Measurements from ENCODE around the gene MTR. TPM values are rescaled to one million over a fixed set of nuclear protein-coding genes. Genes with fewer than 3 reads are reported as not detected.
A peak's percentile ranks its signal among the peaks of the same experiment; 100 is the strongest.

Gene MTR
- total and polyA plus RNA-seq, 4 donors, result 4.4 to 49.3 (median 21.6) TPM

GRCh38 chr1:236895665-236896387 is 100.7 kb downstream of the MTR start:
- Histone ChIP-seq H3K36me3 (ENCODE audit: control insufficient read depth in 4 of 4, insufficient read depth in 4 of 4, low read length in 4 of 4) (peaks cover 23 to 39% (median 28%) of the 10 kb centered on the region in 4 donors), H3K4me3 (no peak overlapping the region), H3K27ac (ENCODE audit: low read depth in 1 of 2, low read length in 1 of 2) (peak overlapping the region in 1 of 2 donors; percentile 74), H3K9ac (ENCODE audit: insufficient read depth in 1 of 2, low read length in 2 of 2) (no peak overlapping the region), H3K4me1 (ENCODE audit: control insufficient read depth in 5 of 5, insufficient read depth in 5 of 5, low read length in 5 of 5) (no peaks in the 10 kb centered on the region), H3K27me3 (ENCODE audit: control insufficient read depth in 3 of 3, insufficient read depth in 3 of 3, low read length in 2 of 3) (no peaks in the 10 kb centered on the region), H3K9me3 (ENCODE audit: control insufficient read depth in 4 of 4, insufficient read depth in 3 of 4, low read length in 3 of 4) (no peaks in the 10 kb centered on the region)
- DNase-seq (no peak), ATAC-seq (ENCODE audit: insufficient read depth, low FRiP score) (no peak)
- 94% methylated on average over 8 of the region's 8 CpGs for WGBS, 2 donors
- no peak for TF ChIP-seq CTCF (IDR thresholded peaks at IDR 0.05; ENCODE audit: control extremely low read depth, extremely low read depth)

- Histone ChIP-seq H3K4me3 (no peak overlapping the region), H3K9me3 (ENCODE audit: control insufficient read depth in 4 of 4, insufficient read depth in 3 of 4, low read length in 3 of 4) (peaks cover 0 to 2% (median 0%) of the 10 kb centered on the region in 4 donors), H3K4me1 (ENCODE audit: control insufficient read depth in 5 of 5, insufficient read depth in 5 of 5, low read length in 5 of 5) (no peaks in the 10 kb centered on the region), H3K27me3 (ENCODE audit: control insufficient read depth in 3 of 3, insufficient read depth in 3 of 3, low read length in 2 of 3) (no peaks in the 10 kb centered on the region), H3K27ac (ENCODE audit: low read depth in 1 of 2, low read length in 1 of 2) (peak overlapping the region in 1 of 2 donors; percentile 74), H3K9ac (ENCODE audit: insufficient read depth in 1 of 2, low read length in 2 of 2) (no peak overlapping the region), H3K36me3 (ENCODE audit: control insufficient read depth in 4 of 4, insufficient read depth in 4 of 4, low read length in 4 of 4) (peaks cover 23 to 38% (median 24%) of the 10 kb centered on the region in 4 donors)
- no peak for TF ChIP-seq CTCF (IDR thresholded peaks at IDR 0.05; ENCODE audit: control extremely low read depth, extremely low read depth)
- ATAC-seq (ENCODE audit: insufficient read depth, low FRiP score) (no peak), DNase-seq (no peak)
- WGBS, 2 donors, result 93 to 95% methylated on average over 2 of the region's 2 CpGs
Observed at GRCh38 chr1:236896716-236897115, 101.6 kb downstream of the MTR start.

- TF ChIP-seq CTCF (IDR thresholded peaks at IDR 0.05; ENCODE audit: control extremely low read depth, extremely low read depth), result no peak
- ATAC-seq (ENCODE audit: insufficient read depth, low FRiP score) (peak; percentile 43), DNase-seq (no peak)
- WGBS, 2 donors, result 76 to 82% methylated on average over 5 of the region's 5 CpGs
- Histone ChIP-seq H3K9me3 (ENCODE audit: control insufficient read depth in 4 of 4, insufficient read depth in 3 of 4, low read length in 3 of 4) (peaks cover 0 to 4% (median 2%) of the 10 kb centered on the region in 4 donors), H3K36me3 (ENCODE audit: control insufficient read depth in 4 of 4, insufficient read depth in 4 of 4, low read length in 4 of 4) (peaks cover 0 to 7% (median 1%) of the 10 kb centered on the region in 4 donors), H3K27me3 (ENCODE audit: control insufficient read depth in 3 of 3, insufficient read depth in 3 of 3, low read length in 2 of 3) (no peaks in the 10 kb centered on the region), H3K27ac (ENCODE audit: low read depth in 1 of 2, low read length in 1 of 2) (no peak overlapping the region), H3K4me1 (ENCODE audit: control insufficient read depth in 5 of 5, insufficient read depth in 5 of 5, low read length in 5 of 5) (peaks cover 0 to 8% (median 0%) of the 10 kb centered on the region in 5 donors), H3K4me3 (no peak overlapping the region), H3K9ac (ENCODE audit: insufficient read depth in 1 of 2, low read length in 2 of 2) (no peak overlapping the region)
Observed at GRCh38 chr1:236904892-236905741, 110.0 kb downstream of the MTR start.
